OCI-M1 (cell line): ENCODE data around the gene ATXN1.
"Not testable (repeated sequence)": the region's sequence is repeated elsewhere in the genome, so short reads cannot be mapped to it uniquely, and the experiment has no call there.

Experiments used
- DNase-seq: peaks from one replicate; lab custom pipeline; 2025; lab: John Stamatoyannopoulos, UW

Gene ATXN1

GRCh38 chr6:16412982-16413381 is 348.3 kb downstream of the ATXN1 start:
- DNase-seq, result no peak

GRCh38 chr6:16412171-16412570 is 349.1 kb downstream of the ATXN1 start:
- no peak for DNase-seq

GRCh38 chr6:16409531-16410441 is 351.5 kb downstream of the ATXN1 start:
- DNase-seq, result peak; percentile 84

GRCh38 chr6:16408766-16409165 is 352.5 kb downstream of the ATXN1 start:
- DNase-seq, result no peak

GRCh38 chr6:16406966-16407365 is 354.3 kb downstream of the ATXN1 start:
- DNase-seq, result no peak

GRCh38 chr6:16406538-16406937 is 354.7 kb downstream of the ATXN1 start:
- peak; percentile 53 for DNase-seq

- no peak for DNase-seq
These were observed 355.9 kb downstream of the ATXN1 start for GRCh38 chr6:16405375-16405774.

- DNase-seq, result no peak
These were observed 356.8 kb downstream of the ATXN1 start for GRCh38 chr6:16404456-16404855.

- DNase-seq, result peak; percentile 27
These were observed 357.4 kb downstream of the ATXN1 start for GRCh38 chr6:16403831-16404230.

GRCh38 chr6:16402581-16402900 is 358.7 kb downstream of the ATXN1 start:
- no peak for DNase-seq

GRCh38 chr6:16400248-16400760 is 361.0 kb downstream of the ATXN1 start:
- DNase-seq, result no peak

GRCh38 chr6:16399695-16400094 is 361.6 kb downstream of the ATXN1 start:
- no peak for DNase-seq

GRCh38 chr6:16399158-16399557 is 362.1 kb downstream of the ATXN1 start:
- DNase-seq, result no peak

- DNase-seq, result no peak
These were observed 362.7 kb downstream of the ATXN1 start for GRCh38 chr6:16398587-16398986.

GRCh38 chr6:16397623-16398022 is 363.6 kb downstream of the ATXN1 start:
- no peak for DNase-seq

- no peak for DNase-seq
These were observed 364.6 kb downstream of the ATXN1 start for GRCh38 chr6:16396497-16397319.

GRCh38 chr6:16394632-16395031 is 366.6 kb downstream of the ATXN1 start:
- DNase-seq, result no peak

- no peak for DNase-seq
These were observed 367.9 kb downstream of the ATXN1 start for GRCh38 chr6:16393326-16393725.

GRCh38 chr6:16392010-16392409 is 369.2 kb downstream of the ATXN1 start:
- no peak for DNase-seq

- no peak for DNase-seq
These were observed 369.8 kb downstream of the ATXN1 start for GRCh38 chr6:16391451-16391912.

- DNase-seq, result not testable (repeated sequence)
These were observed 370.3 kb downstream of the ATXN1 start for GRCh38 chr6:16390909-16391450.

- no peak for DNase-seq
These were observed 371.6 kb downstream of the ATXN1 start for GRCh38 chr6:16389642-16390041.

- no peak for DNase-seq
These were observed 372.8 kb downstream of the ATXN1 start for GRCh38 chr6:16388488-16388887.
